RWPE1 (cell line): ENCODE data around the gene ADK.

Source experiments
- CTCF ChIA-PET: fragments of 350-600 bp; sonication (Branson Sonifier 250); formaldehyde crosslinking; extraction: SDS; loops from one replicate; lab custom pipeline; 2021; lab: Yijun Ruan, JAX
- POLR2A ChIA-PET: fragments of 400-600 bp; formaldehyde crosslinking; extraction: SDS; loops from one replicate; lab custom pipeline; 2020; ENCODE audit warnings: antibody characterized with exemption; ENCODE audit not compliant: low non-redundant PET; lab: Yijun Ruan, JAX
- DNase-seq: peaks from one replicate; pipeline ENCODE4 v3.0.0; 2012; ENCODE audit warnings: low spot score
- H3K27ac ChIP-seq: fragments of 450-650 bp; 2 replicates; pipeline ENCODE4 v1.5.1; 2017
- CTCF ChIP-seq: fragments of 450-650 bp; conservative IDR thresholded peaks from 2 replicates; pipeline ENCODE4 v1.5.1; 2017; ENCODE audit warnings: low read depth, mild to moderate bottlenecking

ADK gene

GRCh38 chr10:74305730-74306129 is 154.7 kb downstream of the ADK start:
- no peak for DNase-seq
- POLR2A ChIA-PET: no interaction called here
- TF ChIP-seq CTCF: no peak
- CTCF ChIA-PET: no interaction called here
- H3K27ac ChIP-seq: no peak overlapping the region

GRCh38 chr10:74306227-74306982 is 155.4 kb downstream of the ADK start:
- POLR2A ChIA-PET: no interaction called here
- TF ChIP-seq CTCF: no peak
- no peak for DNase-seq
- CTCF ChIA-PET: interaction anchor here (0.6 to 1.3 kb wide), 3 partner anchors 13 to 113 kb away, joined by 3 to 4 read pairs (median 3); no protein-coding TSS in a partner anchor
- H3K27ac ChIP-seq: no peak overlapping the region

GRCh38 chr10:74307061-74307651 is 156.1 kb downstream of the ADK start:
- CTCF ChIA-PET: interaction anchor here (0.6 to 1.3 kb wide), 3 partner anchors 12 to 75 kb away, joined by 3 to 4 read pairs (median 3); no protein-coding TSS in a partner anchor

GRCh38 chr10:74310652-74311257 is 159.7 kb downstream of the ADK start:
- POLR2A ChIA-PET: no interaction called here
- CTCF ChIA-PET: no interaction called here
- DNase-seq: no peak
- H3K27ac ChIP-seq: no peak overlapping the region
- TF ChIP-seq CTCF: no peak

More at GRCh38 chr10:74307061-74307651, 156.1 kb downstream of the ADK start:
- H3K27ac ChIP-seq: no peak overlapping the region
- no peak for TF ChIP-seq CTCF
- DNase-seq: no peak
- POLR2A ChIA-PET: interaction anchor here (0.6 kb wide), 1 partner anchor 29 kb away, joined by 4 read pairs; no protein-coding TSS in a partner anchor

GRCh38 chr10:74314166-74314565 is 163.1 kb downstream of the ADK start:
- POLR2A ChIA-PET: no interaction called here
- DNase-seq: no peak
- no peak for TF ChIP-seq CTCF
- no peak overlapping the region for H3K27ac ChIP-seq
- CTCF ChIA-PET: no interaction called here

GRCh38 chr10:74320026-74320425 is 169.0 kb downstream of the ADK start:
- POLR2A ChIA-PET: no interaction called here
- no peak overlapping the region for H3K27ac ChIP-seq
- no peak for DNase-seq
- CTCF ChIA-PET: interaction anchor here (0.6 kb wide), 2 partner anchors 12 to 18 kb away, joined by 3 to 4 read pairs; no protein-coding TSS in a partner anchor
- no peak for TF ChIP-seq CTCF
